D341Med (cell line): ENCODE data around the gene PIP5K1C.
"Not testable (repeated sequence)": the region's sequence is repeated elsewhere in the genome, so short reads cannot be mapped to it uniquely, and the experiment has no call there.

Source experiments
- DNase-seq: peaks from one replicate; pipeline ENCODE4 v3.0.0; 2012; ENCODE audit warnings: low spot score

The PIP5K1C gene

GRCh38 chr19:3645726-3646125 lies 54.5 kb downstream of the PIP5K1C start:
- DNase-seq = no peak

DNA sequence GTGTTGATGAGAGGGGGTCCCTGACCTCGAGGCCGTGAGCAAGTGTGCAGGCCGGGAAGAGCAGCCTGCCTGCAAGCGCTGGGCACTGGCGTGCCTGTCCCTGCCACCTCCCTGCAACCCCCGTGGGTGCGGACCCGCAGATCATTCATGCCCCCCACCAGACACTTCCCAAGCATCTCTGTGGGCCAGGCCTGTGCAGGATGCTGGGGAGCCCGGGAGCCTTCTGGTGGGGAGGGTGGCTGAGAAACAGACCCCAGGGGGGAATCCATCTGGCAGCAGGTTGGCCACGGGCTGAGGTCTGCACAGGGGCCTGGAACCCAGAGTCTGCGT lies 55.2 kb downstream of the PIP5K1C start:
- no peak for DNase-seq

DNA sequence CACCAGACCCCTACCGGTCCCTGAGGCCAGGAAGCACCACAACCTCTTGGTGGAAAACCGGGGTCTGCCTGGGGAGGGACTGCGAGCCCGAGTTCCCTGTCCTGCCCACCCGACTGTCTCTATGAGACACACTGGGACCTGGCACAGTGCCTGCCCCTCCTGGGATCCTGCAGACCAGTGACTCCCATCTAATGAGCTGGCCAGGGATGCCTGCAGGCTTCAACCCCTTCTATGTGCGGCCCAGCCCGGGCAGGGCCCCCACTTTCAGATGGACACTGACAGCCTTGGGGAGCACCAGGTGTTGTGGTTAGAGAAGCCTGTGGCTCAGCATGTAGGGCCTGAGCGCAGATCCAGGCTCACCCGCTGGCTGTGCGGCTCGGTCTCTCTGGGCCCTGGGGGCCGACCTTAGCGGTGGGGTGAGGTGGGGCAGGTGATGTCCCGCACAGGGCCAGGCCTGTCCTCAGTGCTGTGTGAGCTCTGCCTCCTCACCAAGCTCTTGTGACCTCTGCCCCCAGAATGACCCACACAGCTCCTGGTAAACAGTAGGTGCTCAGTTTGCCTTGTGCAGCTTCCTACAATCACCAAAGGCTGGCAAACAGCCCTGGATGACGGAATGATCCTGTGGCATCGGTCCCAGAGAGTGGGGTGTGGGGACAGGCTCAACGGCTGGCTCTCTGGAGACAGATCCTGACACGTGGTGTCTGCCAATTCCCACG lies 55.8 kb downstream of the PIP5K1C start:
- no peak for DNase-seq

DNA sequence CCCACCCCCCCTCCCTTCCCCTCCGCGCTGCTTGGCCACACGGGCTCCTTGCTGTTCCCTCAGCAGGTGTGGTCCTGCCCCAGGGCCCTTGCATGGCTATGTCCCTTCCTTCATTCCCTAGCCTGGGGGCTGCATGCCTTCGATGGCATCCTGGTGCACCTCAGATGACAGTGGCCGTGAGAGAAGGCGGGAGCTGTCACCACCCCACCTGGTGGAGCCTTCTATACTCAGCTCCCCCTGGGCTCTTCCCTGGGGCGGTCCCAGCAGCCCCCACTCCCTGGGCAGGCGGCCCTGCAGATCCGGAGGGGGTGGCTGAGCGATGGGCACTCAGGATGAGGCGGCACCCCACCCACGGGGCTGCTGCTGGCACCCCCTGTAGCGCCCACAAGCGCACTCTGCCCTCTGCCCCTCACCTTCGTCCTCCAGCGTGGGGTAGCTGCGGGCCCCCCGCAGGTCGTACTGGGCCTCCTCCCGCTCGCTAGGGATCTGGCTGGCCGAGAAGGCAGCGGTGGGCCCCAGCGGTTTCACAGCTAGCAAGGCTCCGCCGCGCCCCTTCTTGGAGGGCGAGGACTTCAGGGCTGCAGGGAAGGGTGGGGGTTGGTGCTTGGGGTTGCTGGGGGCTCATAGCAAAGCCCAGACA lies 56.5 kb downstream of the PIP5K1C start:
- no peak for DNase-seq

DNA sequence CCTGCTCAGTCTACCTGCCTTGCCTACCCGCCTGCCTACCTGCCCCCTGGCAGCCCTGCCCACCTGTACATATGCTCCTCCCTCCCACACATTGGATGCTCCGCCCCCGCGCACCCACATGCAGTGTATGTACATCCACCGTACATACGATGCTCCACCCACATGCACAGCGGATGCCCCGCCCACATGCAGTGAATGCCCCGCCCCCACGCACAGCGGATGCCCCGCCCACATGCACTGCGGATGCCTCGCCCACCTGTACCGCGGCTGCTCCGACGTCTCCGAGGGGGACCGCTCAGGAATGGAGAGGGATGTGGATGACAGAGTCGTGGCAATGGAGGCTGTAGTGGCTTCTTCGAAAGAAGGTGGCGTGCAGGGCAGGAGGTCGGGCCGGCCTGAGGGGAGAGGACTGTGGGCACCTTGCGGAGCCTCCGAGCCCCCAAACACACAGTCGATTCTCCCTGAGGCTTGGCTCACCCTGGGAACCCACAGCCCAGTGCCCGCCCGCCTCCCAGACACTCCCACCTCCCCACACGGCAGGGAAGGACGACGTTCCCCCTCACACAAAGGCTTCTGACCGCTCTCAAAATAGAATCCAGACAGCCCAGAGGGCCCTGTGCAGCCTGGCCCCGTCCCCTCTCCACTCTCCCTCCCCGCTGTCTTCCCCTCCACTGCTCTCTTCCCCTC lies 57.1 kb downstream of the PIP5K1C start:
- no peak for DNase-seq

DNA sequence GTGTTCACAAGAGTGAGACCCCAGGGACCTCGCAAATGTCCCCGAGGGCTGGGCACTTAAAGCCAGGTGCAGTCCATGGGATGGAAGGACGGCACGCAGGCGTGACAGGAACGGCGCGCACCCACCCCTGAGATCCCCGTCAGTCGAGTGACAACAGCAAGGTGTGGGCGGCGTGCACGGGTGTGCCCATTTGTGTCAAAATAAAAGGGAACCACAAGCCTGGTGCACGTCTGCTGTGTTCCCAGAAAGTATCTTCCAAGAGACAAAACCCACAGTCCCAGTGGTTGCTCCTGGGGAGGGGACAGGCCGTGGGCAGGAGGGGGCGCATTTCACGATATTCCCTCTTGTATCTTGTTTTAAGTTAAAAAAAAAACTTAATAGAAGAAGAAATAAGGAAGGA lies 58.0 kb downstream of the PIP5K1C start:
- DNase-seq = no peak

DNA sequence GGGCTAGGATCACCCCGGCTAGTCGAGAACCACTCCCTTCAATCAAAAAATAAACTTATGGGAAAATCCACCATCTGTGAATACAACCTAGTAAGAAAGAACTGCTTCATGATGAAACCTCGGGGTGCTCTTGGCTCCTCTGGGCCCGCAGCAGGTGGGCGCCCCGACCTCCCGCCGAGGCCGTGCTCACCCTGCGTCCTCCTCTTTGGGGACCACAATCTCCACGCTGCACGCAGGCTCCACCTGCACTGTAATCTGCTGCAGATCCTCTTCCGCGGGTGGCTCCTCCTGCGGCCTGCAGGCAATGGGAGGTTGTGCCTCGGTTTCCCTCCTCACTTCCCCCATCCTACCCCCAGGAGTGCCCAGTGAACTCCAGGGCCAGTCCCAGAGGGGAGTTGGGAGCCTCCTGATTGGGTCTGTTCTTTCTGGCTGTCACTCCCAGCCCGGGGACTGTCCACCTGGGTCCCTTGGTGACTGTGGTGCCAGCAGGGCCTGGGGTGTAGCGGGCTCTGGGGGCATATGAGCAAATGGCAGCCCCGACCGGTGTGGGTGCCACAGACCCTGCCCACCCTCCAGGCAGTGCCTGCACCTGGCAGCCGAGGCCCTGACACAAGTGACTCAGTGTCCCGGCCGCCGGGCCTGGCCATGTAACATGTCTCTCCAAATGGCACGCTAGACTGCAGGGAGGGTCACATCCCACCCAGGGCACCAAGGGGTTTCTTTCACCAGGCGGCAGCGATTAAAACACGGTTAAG lies 58.6 kb downstream of the PIP5K1C start:
- DNase-seq = no peak

DNA sequence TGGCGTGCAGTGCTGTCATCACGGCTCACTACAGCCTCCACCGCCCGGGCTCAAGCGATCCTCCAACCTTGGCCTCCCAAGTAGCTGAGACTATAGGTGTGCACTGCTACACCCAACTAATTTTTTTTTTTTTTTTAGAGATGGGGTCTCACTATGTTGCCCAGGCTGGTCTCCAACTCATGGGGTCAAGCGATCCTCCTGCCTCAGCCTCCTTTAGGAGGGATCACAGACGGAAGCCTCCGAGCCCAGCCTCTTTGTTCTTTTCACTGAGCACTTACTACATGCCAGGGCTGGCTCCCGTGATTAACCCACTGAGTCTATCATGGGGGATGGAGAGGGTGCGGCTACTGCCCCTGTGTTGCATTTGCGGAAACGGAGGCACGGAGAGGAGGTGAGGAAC lies 60.8 kb downstream of the PIP5K1C start:
- DNase-seq = no peak

- DNase-seq = no peak
Observed at GRCh38 chr19:3638208-3639193, 61.8 kb downstream of the PIP5K1C start.

DNA sequence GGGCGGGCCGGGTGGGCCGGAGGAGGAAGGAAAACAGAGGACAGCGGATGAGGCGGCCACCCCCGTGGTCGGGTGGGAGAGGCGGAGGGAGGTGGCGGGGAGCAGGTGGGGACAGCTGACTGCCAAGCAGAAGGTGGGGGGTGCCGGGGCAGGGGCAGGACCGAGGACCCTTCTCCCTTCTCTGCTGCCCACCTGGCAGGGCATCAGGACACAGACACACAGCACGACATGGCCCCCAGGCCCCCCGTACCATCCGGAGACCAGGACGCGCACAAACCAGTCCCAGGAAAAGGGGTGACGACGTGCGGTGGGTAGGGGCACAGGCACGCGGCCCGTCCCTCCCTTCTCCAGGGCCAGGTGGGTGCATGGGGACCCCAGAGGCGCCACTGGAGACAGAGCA lies 62.6 kb downstream of the PIP5K1C start:
- DNase-seq = no peak

GRCh38 chr19:3636962-3637361 lies 63.3 kb downstream of the PIP5K1C start:
- DNase-seq = no peak

- DNase-seq = no peak
Observed at GRCh38 chr19:3636506-3636905, 63.8 kb downstream of the PIP5K1C start.

GRCh38 chr19:3634496-3635045 lies 65.7 kb downstream of the PIP5K1C start:
- no peak for DNase-seq

DNA sequence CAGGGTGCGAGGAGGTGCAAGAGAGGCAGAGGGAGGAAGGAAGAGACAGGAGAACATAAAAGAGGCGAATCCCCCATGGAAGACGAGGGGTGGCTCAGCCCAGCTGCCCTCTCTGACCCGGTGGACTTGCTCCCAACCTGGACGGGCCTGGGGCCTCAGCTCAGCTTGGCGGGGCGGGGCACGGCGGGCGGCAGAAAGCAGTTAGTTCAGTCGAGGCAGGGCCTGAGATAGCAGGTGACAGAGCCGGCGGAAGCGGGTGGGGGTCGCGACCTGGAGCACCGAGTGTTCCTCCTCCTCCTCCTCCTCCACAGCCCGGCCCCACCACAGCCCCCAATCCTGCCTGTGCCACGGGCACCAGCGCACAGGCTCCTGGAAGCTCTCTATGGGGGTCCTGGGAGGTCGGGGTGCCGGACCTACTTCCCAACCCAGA lies 66.7 kb downstream of the PIP5K1C start:
- DNase-seq = no peak

- DNase-seq = no peak
Observed at GRCh38 chr19:3632739-3633558, 67.3 kb downstream of the PIP5K1C start.

- no peak for DNase-seq
Observed at GRCh38 chr19:3632098-3632497, 68.2 kb downstream of the PIP5K1C start.

- no peak for DNase-seq
Observed at GRCh38 chr19:3631053-3631861, 69.0 kb downstream of the PIP5K1C start.

DNA sequence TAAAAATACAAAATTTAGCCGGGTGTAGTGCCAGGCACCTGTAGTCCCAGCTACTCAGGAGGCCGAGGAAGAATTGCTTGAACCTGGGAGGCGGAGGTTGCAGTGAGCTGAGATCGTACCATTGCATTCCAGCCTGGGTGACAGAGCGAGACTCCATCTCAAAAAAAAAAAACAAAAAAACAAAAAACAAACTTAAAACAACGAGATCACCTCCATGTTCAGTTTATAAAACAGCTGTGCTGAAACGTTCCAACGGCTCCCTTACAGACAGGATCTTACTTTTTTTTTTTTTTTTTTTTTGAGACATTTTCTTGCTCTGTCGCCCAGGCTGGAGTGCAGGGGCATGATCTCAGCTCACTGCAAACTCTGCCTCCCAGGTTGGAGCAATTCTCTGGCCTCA lies 71.5 kb downstream of the PIP5K1C start:
- DNase-seq = not testable (repeated sequence)

DNA sequence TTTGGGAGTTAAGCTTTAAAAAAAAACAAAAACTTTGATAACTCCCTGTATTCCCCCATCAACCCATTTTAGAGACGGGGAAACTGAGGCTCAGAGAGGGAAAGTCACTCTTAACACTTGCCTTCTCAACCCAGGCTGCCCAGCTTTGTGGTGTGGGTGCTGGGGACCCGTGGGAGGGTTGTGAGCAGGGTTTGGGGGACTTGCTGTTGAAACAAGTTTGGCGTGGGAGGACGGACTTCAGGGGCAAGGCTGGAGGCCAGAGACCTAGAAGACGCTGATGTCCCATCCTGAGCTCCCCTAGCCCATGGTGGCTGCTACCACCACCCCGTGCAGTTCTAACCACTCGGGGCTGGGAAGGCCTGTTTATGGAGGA lies 72.9 kb downstream of the PIP5K1C start:
- no peak for DNase-seq
